Stimulated activated CD8-positive, alpha-beta memory T cell treated with anti-CD3 and anti-CD28 coated beads, Interleukin-15, amount 100 ng/mL, for 4 hours (primary cell): ENCODE data around the gene SLC44A5.
"Not testable (repeated sequence)": the region's sequence is repeated elsewhere in the genome, so short reads cannot be mapped to it uniquely, and the experiment has no call there.

Experiments used
- DNase-seq, 2 donors: peaks; one replicate each; pipeline ENCODE4 v3.0.0-alpha.2; 2020; ENCODE audit warnings: low read depth in 2 of 2

SLC44A5 gene

GRCh38 chr1:75611014-75611413 lies at the start of gene SLC44A5:
SLC44A5 (minus strand) TSS chr1:75611114; CDS start chr1:75541447, 69,667 bp downstream.
- no peak for DNase-seq

DNA sequence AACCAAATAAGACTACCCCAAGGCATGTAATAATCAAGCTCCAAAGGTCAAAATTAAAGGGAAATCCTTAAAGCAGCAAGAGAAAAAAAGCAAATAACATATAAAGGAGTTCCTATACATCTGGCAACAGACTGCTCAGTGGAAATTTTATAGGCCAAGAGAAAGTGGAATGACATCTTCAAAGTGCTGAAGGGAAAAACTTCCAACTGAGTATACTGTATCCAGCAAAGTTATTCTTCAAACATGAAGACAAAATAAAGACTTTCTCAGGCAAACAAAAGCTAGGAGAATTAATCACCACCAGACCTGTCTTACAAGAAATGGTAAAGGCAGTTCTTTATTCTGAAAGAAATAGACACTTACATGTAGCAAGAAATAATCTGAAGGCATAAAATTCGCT lies 45.0 kb upstream of the SLC44A5 start:
- DNase-seq = no peak

DNA sequence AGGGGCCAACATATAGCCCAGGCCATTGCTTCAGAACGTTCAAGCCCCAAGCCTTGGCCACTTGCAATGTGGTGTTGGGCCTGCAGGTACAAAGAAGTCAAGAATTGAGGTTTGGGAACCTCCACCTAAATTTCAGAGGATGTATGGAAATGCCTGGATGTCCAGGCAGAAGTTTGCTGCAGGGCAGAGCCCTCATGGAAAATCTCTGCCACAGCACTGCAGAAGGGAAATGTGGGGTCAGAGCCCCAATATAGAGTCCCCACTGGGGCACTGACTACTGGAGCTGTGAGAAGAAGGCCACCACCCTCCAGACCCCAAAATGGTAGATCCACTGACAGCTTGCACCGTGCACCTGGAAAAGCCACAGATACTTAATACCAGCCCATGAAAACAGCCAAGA lies 36.3 kb upstream of the SLC44A5 start:
- not testable (repeated sequence) for DNase-seq

DNA sequence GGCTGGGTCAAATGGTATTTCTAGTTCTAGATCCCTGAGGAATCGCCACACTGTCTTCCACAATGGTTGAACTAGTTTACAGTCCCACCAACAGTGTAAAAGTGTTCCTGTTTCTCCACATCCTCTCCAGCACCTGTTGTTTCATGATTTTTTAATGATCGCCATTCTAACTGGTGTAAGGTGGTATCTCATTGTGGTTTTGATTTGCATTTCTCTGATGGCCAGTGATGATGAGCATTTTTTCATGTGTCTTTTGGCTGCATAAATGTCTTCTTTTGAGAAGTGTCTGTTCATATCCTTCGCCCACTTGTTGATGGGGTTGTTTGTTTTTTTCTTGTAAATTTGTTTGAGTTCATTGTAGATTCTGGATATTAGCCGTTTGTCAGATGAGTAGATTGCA lies 34.2 kb upstream of the SLC44A5 start:
- DNase-seq = not testable (repeated sequence)

DNA sequence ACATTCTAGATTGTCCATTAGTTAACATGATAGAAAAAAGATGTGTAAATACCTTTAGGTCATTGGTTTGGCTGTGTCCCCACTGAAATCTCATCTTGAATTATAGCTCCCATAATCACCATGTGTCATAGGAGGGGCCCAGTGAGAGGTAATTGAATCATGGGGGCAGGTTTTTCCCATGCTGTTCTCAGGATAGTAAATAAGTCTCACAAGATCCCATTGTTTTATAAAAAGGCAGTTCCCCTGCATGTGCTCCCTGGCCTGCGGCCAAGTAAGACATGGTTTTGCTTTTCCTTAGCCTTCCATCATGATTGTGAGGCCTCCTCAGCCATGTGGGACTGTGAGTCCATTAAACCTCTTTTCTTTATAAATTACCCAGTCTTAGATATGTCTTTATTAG lies 32.5 kb upstream of the SLC44A5 start:
- DNase-seq = no peak

GRCh38 chr1:75641325-75641724 lies 30.4 kb upstream of the SLC44A5 start:
- DNase-seq = no peak

- no peak for DNase-seq
Observed at GRCh38 chr1:75640137-75640536, 29.2 kb upstream of the SLC44A5 start.

GRCh38 chr1:75632350-75632949 lies 21.5 kb upstream of the SLC44A5 start:
- no peak for DNase-seq

DNA sequence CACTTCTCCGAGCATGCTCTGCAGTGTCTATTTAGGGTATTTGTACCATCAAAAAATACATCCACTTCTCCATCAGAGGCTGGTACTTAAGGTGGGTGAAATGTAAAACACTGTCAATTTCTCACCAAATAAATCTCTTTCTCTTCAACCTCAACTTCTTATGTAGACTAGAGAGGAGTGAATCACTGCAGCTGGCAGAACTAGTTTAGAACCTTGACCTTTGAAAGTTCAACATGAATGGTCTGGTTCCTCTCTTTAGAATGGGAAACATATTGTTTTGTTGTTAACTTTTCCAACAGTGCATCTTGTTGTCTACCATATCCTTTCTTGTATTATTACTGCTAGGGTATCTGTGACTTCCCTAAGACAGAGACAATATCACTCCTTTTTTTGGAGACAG lies 20.1 kb upstream of the SLC44A5 start:
- no peak for DNase-seq

- no peak for DNase-seq
Observed at GRCh38 chr1:75630004-75630594, 19.2 kb upstream of the SLC44A5 start.

- DNase-seq = no peak
Observed at GRCh38 chr1:75625795-75626194, 14.9 kb upstream of the SLC44A5 start.

GRCh38 chr1:75618382-75618781 lies 7.5 kb upstream of the SLC44A5 start:
- no peak for DNase-seq

- no peak for DNase-seq
Observed at GRCh38 chr1:75616436-75617433, 5.8 kb upstream of the SLC44A5 start.

GRCh38 chr1:75615613-75616435 lies 4.9 kb upstream of the SLC44A5 start:
- no peak for DNase-seq

- DNase-seq = no peak
Observed at GRCh38 chr1:75614399-75614756, 3.5 kb upstream of the SLC44A5 start.

DNA sequence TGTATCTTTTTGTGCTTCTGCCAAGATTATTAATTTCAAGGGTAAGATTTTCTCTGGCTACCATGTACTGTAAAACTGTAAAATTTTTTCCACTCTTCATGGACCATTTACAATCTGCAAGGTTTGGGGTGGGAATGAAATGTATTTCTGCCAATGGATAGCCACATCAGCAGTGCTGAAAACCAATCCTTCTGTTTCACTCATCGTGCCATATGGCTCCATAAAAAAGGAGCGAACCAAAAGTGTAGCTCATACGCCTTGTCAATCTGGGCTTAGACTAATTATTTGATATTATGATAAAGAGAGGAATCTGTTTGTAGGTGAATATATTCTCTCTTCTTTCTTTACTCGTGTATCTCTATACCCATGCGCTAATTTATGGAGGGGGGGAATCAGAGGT lies 3.0 kb upstream of the SLC44A5 start:
- no peak for DNase-seq

GRCh38 chr1:75612976-75613375 lies 2.1 kb upstream of the SLC44A5 start:
- DNase-seq = no peak

DNA sequence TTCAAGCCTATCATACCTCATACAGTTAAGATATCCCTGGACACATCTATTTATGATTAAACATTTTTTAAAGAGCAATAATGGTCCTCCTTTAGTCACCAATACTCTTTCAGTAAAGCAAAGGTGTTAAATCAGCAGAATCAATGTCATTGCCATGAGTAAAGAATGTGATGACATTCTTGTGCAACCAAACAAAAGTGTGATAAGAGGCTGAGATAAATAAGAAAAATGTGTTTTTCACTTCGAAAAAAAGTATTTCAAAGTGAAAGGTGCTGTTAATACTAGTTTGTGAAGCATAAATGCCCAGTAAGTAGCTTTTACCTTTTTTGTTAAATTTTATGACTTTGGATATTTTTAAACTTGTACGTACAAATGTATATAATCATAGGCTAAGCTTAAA lies 8.4 kb downstream of the SLC44A5 start:
- DNase-seq = no peak

DNA sequence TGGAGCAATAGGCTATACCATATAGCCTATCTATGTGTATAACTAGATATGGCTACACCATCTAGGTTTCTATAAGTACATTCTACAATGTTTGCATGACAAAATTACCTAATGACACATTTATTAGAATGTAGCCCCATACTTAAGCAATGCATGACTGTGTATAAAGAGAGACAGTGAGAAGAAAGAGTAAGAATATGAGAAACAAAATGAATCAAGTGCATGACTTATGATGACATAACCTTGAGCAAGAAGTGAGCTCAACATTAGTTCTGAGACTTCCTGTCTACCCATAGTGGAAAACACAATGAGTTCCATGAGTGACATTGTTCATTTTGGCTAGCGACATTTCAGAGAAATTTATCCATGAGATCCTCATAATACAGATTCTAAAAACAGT lies 10.1 kb downstream of the SLC44A5 start:
- no peak for DNase-seq

DNA sequence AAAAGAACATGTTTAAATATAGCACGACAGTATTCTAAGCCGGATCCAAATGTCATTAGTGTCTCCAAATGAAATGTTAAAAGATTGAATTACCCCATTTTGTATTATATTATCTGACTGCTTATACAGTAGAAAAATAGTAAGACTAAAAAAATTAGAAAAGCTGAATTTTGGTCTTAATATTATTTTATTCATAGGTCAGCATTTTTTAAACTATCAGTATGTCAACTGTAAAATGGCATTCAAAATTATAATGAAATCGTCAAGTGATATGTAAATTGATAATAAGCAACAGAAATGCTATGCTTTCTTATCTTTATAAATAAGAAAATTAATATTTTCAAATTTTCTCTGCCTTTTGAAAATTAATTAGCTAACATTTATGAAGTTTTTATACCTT lies 16.6 kb downstream of the SLC44A5 start:
- DNase-seq = no peak

DNA sequence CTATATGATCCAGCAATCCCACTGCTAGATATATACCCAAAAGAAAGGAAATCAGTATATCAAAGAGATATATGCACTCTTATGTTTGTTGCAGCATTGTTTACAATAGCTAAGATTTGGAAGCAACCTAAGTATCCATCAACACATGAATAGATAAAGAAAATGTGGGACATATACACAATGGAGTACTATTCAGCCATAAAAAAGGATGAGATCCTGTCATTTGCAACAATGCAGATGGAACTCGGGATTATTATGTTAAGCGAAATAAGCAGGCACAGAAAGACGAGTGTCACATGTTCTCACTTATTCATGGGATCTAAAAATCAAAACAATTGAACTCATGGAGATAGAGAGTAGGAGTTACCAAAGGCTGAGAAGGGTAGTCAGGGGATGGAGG lies 17.5 kb downstream of the SLC44A5 start:
- not testable (repeated sequence) for DNase-seq

DNA sequence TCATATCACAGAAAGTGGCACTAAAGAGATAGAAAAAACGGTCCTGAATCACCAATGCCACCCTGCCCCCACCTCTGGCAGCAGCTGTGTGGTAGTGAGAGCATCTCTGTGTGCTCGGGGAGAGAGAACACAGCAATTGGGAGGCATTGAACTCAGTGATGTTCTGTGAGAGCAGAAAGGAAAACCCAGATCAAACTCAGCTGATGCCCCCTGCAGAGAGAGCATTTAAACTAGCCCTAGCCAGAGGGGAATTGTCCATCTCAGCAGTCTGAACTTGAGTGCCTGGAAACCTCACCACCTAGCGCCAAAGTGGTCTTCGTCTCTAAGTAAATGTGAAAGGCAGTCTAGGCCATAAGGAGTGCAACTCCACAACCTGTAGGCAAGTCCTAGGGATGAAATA lies 21.3 kb downstream of the SLC44A5 start:
- DNase-seq = no peak
